K562 (cell line): ENCODE measurements around the gene SALL2. TPM values are rescaled to one million over a fixed set of nuclear protein-coding genes. Genes with fewer than 3 reads are reported as not detected.

Source experiments
- CEBPG ChIP-seq, 3 experiments: fragments of 200-800 bp in 1 of 3; sonication (Bioruptor generic) in 1 of 3; sonication (generic) in 1 of 3; formaldehyde crosslinking in 1 of 3; IDR thresholded peaks in 2 of 3; conservative IDR thresholded peaks in 1 of 3; 2 replicates each; pipeline versions ENCODE4 v1.6.1 to v1.8.0; 2016 to 2022; ENCODE audit warnings: missing compliant biosample characterization in 2 of 3, missing genetic modification characterization in 2 of 3, mild to moderate bottlenecking in 1 of 3, missing genetic modification reagents in 1 of 3
- CSDE1 ChIP-seq, 2 experiments: fragments of 450-650 bp; IDR thresholded peaks; 2 replicates each; pipeline ENCODE4 v1.6.1; 2016; ENCODE audit warnings: mild to moderate bottlenecking in 1 of 2
- ESRRA ChIP-seq: fragments of 450-650 bp; IDR thresholded peaks from 2 replicates; pipeline ENCODE4 v1.6.1; 2014; ENCODE audit warnings: low read depth, mild to moderate bottlenecking, moderate library complexity, borderline replicate concordance
- TGIF2 ChIP-seq: sonication (generic); formaldehyde crosslinking; IDR thresholded peaks from 2 replicates; pipeline ENCODE4 v1.8.1; 2022; ENCODE audit warnings: mild to moderate bottlenecking, missing genetic modification reagents, moderate library complexity
- polyA plus RNA-seq, 8 experiments: library from polyadenylated mRNA; depleted of rRNA in 4 of 8; stranded (reverse) in 5 of 8; unstranded in 3 of 8; fragments of >200 nt; fragmentation: Nextera tagmentation in 2 of 8; fragmentation: Illumina TruSeq in 1 of 8; extraction: Ambion mirVana in 2 of 8; extraction: Trizol in 1 of 8; gene quantifications; 2 replicates each; pipeline versions ENCODE4 v1.2.1 to v1.2.3, GENCODE V29; 2011 to 2014; ENCODE audit warnings: inconsistent platforms in 1 of 8, missing spikeins in 1 of 8
- total RNA-seq, 7 experiments: library from RNA; depleted of rRNA in 6 of 7; stranded (reverse); fragments of >200 nt in 6 of 7; fragmentation: Illumina TruSeq in 2 of 7; extraction: Trizol in 2 of 7; gene quantifications; 2 replicates each; pipeline versions ENCODE4 v1.2.1 to v1.2.3, GENCODE V29; 2011 to 2021; ENCODE audit warnings: low replicate concordance in 1 of 7
- TF ChIP-seq, protein P1 (sequence below): IDR thresholded peaks from 2 replicates; pipeline ENCODE4 v1.6.1; 2012; ENCODE audit warnings: low read depth, low read length, improper control_type of control experiment, borderline replicate concordance
- TF ChIP-seq, protein P2 (sequence below), 2 experiments: IDR thresholded peaks; 2 replicates each; pipeline ENCODE4 v1.6.1; 2011; ENCODE audit warnings: borderline replicate concordance in 1 of 2, control low read depth in 1 of 2, low read depth in 1 of 2, low read length in 1 of 2, mild to moderate bottlenecking in 1 of 2, mixed read lengths in 1 of 2, moderate library complexity in 1 of 2; ENCODE audit not compliant: insufficient read depth in 1 of 2, insufficient read length in 1 of 2, poor library complexity in 1 of 2, severe bottlenecking in 1 of 2; ENCODE audit errors: extremely low read depth in 1 of 2
- TF ChIP-seq, protein P3 (sequence below): fragments of 450-650 bp; IDR thresholded peaks from 2 replicates; pipeline ENCODE4 v1.6.1; 2017; ENCODE audit warnings: antibody characterized with exemption, mild to moderate bottlenecking

SALL2 gene
- total and polyA plus RNA-seq, 9 of the 15 experiments (the other 6 are each of a cell fraction or from before 2014, with no cell fraction given), result 6.6 to 30.4 (median 12.9) TPM

GRCh38 chr14:21528381-21529348 is 2.5 kb upstream of the SALL2 start (continued):
- TF ChIP-seq CEBPG (CRISPR knock-in tag; IDR thresholded peaks at IDR 0.05) (no peak), CEBPG (tag; conservative IDR thresholded peaks at IDR 0.05 in 1 of 2, IDR thresholded peaks at IDR 0.05 in 1 of 2) (peak in 1 of 2 experiments; percentile 12; a peak in 1 of 4 replicates), ESRRA (no peak), TGIF2 (CRISPR knock-in tag) (no peak), CSDE1 (IDR thresholded peaks at IDR 0.05) (no peak)
- TF ChIP-seq, protein P1, sequence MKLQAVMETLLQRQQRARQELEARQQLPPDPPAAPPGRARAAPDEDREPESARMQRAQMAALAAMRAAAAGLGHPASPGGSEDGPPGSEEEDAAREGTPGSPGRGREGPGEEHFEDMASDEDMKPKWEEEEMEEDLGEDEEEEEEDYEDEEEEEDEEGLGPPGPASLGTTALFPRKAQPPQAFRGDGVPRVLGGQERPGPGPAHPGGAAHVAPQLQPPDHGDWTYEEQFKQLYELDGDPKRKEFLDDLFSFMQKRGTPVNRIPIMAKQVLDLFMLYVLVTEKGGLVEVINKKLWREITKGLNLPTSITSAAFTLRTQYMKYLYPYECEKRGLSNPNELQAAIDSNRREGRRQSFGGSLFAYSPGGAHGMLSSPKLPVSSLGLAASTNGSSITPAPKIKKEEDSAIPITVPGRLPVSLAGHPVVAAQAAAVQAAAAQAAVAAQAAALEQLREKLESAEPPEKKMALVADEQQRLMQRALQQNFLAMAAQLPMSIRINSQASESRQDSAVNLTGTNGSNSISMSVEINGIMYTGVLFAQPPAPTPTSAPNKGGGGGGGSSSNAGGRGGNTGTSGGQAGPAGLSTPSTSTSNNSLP, result peak; percentile 55; the same call in 1 of the 2 replicates
- TF ChIP-seq, protein P2, sequence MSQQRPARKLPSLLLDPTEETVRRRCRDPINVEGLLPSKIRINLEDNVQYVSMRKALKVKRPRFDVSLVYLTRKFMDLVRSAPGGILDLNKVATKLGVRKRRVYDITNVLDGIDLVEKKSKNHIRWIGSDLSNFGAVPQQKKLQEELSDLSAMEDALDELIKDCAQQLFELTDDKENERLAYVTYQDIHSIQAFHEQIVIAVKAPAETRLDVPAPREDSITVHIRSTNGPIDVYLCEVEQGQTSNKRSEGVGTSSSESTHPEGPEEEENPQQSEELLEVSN (IDR thresholded peaks at IDR 0.05; ENCODE audit: borderline replicate concordance in 1 of 2, extremely low read depth in 1 of 2, insufficient read depth in 1 of 2, insufficient read length in 1 of 2, low read depth in 1 of 2, low read length in 1 of 2, poor library complexity in 1 of 2, severe bottlenecking in 1 of 2), result no peak
- TF ChIP-seq, protein P3, sequence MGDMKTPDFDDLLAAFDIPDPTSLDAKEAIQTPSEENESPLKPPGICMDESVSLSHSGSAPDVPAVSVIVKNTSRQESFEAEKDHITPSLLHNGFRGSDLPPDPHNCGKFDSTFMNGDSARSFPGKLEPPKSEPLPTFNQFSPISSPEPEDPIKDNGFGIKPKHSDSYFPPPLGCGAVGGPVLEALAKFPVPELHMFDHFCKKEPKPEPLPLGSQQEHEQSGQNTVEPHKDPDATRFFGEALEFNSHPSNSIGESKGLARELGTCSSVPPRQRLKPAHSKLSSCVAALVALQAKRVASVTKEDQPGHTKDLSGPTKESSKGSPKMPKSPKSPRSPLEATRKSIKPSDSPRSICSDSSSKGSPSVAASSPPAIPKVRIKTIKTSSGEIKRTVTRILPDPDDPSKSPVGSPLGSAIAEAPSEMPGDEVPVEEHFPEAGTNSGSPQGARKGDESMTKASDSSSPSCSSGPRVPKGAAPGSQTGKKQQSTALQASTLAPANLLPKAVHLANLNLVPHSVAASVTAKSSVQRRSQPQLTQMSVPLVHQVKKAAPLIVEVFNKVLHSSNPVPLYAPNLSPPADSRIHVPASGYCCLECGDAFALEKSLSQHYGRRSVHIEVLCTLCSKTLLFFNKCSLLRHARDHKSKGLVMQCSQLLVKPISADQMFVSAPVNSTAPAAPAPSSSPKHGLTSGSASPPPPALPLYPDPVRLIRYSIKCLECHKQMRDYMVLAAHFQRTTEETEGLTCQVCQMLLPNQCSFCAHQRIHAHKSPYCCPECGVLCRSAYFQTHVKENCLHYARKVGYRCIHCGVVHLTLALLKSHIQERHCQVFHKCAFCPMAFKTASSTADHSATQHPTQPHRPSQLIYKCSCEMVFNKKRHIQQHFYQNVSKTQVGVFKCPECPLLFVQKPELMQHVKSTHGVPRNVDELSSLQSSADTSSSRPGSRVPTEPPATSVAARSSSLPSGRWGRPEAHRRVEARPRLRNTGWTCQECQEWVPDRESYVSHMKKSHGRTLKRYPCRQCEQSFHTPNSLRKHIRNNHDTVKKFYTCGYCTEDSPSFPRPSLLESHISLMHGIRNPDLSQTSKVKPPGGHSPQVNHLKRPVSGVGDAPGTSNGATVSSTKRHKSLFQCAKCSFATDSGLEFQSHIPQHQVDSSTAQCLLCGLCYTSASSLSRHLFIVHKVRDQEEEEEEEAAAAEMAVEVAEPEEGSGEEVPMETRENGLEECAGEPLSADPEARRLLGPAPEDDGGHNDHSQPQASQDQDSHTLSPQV, result no peak; the same call in none of the 2 replicates
